NCI-H146 (cell line): ENCODE data around the gene ANXA6.
A peak's percentile ranks its signal among the peaks of the same experiment; 100 is the strongest.
"Not testable (repeated sequence)": the region's sequence is repeated elsewhere in the genome, so short reads cannot be mapped to it uniquely, and the experiment has no call there.

Experiments used
- DNase-seq: peaks from one replicate; lab custom pipeline; 2025; lab: John Stamatoyannopoulos, UW

Gene ANXA6

DNA sequence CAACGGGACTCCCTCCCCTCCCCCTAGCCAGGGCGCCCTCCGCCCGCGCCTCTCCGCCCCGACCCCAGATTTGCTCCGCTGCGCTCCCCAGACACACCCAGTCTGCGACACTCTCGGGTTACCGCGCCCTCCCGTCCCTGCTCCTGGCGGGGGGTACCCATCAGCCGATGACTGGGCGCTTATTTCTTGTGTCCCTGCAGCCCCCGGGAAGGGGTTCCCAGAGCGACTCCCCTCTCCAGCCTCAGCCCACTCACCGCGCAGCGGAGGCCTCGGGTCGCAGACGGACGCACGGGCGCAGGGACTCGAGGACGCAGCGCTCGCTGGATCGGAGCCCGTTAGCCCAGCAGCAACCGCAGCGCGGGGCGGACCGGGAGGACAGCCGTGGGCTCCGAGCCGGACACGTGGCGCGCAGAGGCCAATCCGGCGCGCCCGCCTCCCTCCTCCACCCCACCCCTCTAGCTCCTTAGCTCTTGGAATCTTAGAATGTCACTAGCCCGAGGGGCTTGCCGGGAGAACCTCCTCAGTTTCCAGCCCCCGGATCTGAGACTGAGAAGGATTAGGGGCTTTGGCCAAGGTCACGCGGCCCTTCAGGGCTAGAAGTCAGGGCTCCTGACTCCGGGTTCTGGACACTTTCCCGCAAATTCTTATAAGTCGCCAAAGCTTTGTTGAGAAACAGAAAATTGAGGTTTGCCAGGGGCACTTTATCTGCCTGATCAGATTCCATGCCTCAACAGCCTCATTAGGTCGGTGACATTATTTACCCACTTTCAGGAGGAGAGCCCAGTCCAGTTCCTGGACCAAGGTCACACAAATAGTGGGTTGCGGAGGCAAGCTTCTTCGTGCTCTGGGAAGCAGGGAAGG lies at the start of gene ANXA6:
Gene ANXA6 (minus strand): TSS at position 354 of the 861 bp plus-strand sequence. CDS start 9,878 bp downstream, outside the sequence.
- DNase-seq = peak; percentile 64

GRCh38 chr5:151205411-151205810 lies 47.8 kb upstream of the ANXA6 start:
- no peak for DNase-seq

DNA sequence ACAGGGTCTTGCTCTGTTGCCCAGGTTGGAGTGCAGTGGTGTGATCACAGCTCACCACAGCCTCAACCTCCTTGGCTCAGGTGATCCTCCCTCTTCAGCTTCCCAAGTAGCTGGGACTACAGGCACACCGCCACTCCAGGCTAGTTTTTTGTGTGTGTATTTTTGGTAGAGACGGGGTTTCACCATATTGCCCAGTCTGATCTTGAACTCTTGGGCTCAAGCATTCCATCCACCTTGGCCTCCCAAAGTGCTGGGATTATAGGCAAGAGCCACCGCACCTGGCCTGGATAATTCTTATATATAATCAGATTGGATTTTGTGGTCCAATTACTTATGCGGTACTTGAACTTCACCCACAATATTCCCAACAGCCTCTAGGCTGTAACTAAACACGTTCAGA lies 46.5 kb upstream of the ANXA6 start:
- DNase-seq = no peak

GRCh38 chr5:151202381-151203139 lies 45.0 kb upstream of the ANXA6 start:
- DNase-seq = no peak

GRCh38 chr5:151200913-151201595 lies 43.5 kb upstream of the ANXA6 start:
- DNase-seq = no peak

- DNase-seq = no peak
Observed at GRCh38 chr5:151199581-151200185, 42.1 kb upstream of the ANXA6 start.

- no peak for DNase-seq
Observed at GRCh38 chr5:151198861-151199260, 41.3 kb upstream of the ANXA6 start.

GRCh38 chr5:151197291-151197600 lies 39.7 kb upstream of the ANXA6 start:
- not testable (repeated sequence) for DNase-seq

DNA sequence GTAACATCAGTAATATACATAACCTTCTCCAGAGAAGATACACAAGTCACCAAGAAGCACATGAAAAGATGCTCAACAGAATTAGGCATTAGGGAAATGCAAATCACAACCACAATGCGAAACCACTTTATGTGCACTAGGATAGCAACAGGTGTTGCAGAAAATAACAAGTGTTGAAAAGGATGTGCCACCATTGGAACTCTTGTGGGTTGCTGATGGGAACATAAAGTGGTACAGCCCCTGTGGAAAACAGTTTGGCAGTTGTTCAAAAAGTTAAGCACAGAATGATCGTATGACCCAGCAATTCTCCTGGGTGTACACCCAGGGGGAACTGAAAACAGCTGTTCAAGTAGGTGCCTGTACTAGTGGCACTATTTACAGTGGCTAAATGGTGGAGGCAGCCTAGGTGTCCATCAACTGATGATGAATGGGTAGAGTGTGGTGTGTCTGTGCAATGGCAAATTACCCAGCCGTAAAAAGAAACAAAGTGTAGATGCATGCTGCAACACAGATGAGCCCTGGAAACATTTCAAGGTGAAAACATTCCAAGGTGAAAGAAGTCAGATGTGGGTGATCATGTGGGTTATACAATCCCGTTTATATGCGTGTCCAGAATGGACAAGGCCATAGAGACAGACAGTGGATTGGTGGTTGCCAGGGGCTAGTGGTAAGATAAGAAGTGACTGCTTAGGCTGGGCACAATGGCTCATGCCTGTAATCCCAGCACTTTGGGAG lies 39.1 kb upstream of the ANXA6 start:
- DNase-seq = no peak

DNA sequence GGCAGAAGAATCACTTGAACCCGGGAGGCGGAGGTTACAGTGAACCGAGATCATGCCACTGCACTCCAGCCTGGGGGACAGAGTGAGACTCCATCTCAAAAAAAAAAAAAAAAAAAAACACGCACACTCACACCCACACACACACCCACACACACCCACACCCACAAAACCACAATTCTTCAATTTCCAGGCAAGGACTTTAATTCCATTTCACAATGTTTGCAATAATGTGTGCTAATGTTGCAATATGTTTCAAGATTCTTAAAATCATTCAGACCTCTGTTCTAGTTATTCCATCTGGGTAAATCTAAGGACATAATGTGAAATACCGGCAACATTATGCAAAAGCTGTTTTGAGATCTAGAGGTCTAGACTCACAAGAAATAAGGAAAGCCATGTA lies 38.0 kb upstream of the ANXA6 start:
- DNase-seq = no peak

DNA sequence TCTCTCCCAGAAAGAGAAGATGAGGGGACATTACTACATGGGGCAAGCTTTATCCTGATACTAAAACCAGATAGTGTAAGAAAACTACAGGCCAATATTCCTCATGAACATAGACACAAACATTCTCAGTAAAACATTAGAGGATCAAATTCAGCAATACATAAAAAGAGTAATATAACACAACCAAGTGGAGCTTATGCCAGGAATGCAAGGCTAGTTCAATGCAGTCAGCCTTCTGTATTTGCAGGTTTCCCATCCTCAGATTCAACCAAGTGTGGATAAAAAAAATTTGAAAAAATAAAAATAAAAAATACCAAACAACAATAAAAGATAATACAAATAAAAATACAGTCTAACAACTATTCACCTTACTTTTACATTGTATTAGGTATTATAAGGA lies 35.0 kb upstream of the ANXA6 start:
- DNase-seq = no peak

DNA sequence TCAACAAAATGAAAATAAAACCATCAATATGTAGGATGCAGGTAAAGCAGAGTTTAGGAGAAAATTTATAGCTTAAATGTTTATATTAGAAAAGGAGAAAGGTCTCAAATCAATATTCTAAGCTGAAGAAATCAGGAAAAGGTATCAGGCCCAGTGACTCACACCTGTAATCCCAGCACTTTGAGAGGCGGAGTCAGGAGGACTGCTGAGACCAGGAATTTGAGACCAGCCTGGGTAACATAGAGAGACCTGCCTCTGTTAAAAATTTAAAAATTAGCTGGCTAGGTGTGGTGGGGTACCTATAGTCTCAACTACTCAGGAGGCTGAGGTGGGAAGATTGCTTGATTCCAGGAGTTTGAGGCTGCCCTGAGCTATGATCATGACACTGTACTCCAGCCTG lies 34.1 kb upstream of the ANXA6 start:
- no peak for DNase-seq

DNA sequence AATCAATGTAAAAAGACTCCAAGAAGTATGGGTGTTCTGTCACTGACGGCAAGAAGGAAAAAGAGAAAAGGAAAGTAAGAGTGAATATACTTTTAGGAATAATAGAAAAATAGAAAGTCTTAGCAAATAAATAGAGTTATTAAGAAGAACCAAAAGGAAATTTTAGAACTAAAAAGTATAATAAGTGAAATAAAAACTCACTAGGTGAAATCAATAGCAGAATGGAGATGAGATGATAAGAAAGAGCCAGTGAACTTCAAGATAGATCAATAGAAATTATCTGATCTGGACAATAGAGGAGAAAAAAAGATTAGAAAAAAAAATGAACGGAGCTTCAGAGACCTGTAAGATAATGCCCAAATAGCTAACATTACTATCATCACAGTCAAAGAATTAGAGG lies 31.6 kb upstream of the ANXA6 start:
- no peak for DNase-seq

DNA sequence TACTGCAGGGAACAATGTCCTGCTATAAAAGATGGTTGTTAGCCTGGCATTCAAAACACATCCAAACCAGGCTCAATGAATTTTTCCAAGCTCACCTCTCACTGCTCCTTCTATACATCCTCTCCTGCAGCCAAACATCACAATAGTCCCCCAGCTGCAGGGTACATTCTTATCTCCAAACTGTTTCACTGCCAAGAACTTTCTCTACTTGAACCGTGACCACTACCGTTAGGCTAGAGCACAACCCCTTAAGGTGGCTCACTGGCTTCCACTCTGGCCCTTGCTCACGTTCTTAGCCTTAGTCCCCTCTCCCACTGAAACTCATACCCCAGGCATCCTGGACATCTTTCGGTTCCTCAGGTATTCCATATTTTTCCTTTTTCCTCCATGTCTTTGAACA lies 29.0 kb upstream of the ANXA6 start:
- DNase-seq = no peak

DNA sequence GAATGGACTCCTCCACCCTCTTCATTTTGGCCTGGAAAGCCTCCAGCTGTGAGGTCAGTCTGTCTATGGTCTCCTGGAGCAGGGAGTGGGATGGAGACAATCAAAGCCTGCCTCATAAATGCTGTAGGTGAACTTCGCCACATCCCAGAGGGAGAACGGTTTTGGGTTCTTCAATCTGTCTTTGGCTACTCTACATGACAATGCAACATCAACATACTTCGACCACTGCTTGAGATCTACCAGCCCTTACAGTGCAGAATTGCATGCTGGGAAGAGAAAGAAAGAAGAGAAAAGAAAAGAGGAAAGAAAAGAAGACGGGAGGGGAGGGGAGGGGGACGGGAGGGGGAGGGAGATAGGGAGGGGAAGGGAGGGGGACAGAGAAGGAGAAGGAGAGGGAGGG lies 28.5 kb upstream of the ANXA6 start:
- DNase-seq = no peak

DNA sequence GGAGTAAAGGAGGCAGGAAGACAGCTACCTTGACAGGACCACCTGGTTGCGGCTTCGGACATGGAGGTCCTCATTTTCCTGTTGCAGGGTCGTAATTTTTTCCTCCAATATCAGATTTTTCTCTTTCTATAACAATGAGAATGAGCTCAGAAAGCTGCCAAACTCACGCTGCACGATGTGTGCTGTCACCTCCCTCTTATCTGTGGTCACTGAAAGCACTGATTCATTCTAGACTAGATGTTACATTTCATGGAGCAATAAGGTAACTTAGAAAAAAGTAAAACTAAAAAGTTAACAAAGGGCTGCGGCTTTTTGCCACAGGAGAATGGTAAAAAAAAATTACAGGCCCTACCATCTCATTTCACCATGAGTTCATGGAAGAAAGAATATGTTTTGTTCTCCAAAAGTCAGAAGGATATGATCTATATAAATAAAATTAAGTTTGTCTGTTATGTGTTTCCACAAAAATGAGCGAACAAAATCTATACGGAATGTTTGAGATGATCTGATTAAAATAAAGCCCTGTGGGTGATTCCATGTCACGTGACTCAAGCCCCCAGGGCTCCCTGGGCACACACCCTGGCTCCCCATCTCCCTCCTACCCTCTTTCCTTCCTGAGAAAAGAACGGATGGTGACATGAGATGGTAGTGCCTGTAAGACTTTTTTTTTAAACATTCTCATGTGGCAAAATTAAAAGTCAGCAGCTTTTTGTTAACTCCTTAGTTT lies 26.9 kb upstream of the ANXA6 start:
- DNase-seq = no peak

GRCh38 chr5:151183456-151184245 lies 26.1 kb upstream of the ANXA6 start:
- no peak for DNase-seq

- DNase-seq = no peak
Observed at GRCh38 chr5:151182976-151183375, 25.4 kb upstream of the ANXA6 start.

GRCh38 chr5:151182524-151182900 lies 24.9 kb upstream of the ANXA6 start:
- no peak for DNase-seq

DNA sequence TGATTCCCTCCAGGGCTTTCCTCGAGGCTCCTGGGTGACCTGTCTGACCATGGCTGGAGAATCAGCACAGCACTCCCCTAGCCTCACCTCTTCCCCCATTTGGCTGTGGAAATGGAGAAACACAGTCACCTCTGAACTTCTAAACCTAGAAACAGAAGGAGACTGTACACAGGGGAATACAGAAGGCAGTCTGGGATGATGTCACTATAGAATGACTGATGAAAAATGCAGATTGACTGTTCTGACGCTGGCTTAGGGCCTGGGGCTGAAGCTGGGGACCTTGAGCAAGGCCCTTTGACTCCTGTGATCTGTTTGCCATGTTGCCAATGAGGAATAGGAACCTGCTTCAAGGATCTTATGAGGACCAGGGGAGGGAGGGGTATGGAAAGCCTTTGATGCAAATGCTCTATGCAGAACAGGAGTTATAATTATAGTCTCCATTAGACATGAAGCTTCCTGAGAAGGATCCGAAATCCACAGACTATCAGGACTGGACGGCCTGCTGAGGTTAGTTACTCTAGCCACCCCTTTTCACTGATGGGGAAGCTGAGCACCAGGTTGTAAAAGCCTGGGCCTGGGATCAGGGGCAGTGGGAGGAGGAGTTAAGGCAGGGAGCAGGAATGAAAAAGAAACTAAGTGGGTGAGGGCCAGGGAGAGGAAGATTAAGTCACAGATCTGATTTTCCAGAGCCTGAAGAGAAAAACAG lies 24.4 kb upstream of the ANXA6 start:
- DNase-seq = no peak
